GM19035 (cell line): ENCODE measurements around the gene CEBPG.

ENCODE experiments used
- ATAC-seq: cut with Tn5 transposase; IDR thresholded peaks from one replicate; pipeline ENCODE4 v1.9.1; 2021; ENCODE audit not compliant: unreplicated experiment

Gene CEBPG

GRCh38 chr19:33394723-33395560 lies 21.4 kb downstream of the CEBPG start:
- no peak for ATAC-seq

DNA sequence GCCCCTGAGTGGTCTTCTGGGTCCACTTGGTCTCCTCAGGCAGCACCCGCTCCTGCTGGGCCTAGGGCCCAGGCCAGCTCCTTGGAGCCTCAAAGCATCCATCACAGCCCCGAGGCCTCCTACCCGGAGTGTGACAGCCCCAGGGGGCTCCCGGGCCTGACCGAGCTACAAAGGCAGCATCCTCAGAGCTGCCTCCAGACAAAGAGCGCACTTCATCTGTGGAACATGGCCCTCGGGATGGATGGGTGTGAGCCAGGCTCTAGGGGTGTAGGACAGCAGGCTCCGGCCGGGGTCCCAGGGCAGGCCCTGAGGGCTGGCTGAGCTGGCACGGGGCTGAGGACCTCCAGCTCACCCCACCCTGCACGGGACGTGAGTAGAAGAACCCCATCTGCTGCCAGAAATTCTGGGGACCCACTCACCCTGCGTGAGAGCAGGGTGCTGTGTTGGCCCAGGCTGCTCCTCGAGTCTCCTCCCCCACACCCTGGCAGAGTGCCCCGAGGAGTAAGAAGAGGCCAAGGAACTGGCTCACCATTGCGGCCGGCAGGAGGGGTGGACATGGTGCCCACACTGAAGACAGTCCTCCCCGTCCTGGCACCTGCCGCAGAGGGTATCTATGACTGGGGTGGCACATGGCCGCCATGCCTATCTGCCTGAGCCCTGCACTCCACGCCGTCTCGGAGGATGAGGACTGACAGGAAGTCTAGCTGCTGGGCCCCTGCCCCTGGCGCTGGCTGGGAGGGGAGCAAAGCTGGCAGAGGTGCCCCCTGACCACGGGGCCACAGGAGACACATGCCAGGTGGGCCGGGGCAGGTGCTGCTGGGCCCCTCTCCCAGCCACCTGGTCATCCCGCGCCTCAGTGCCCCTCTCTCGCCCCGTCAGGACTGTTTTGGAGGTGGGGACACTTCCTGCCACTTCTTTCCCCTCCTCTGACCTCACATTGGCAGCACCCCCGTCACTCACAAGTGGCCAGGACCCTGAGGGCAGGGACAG lies 22.3 kb downstream of the CEBPG start:
- no peak for ATAC-seq

DNA sequence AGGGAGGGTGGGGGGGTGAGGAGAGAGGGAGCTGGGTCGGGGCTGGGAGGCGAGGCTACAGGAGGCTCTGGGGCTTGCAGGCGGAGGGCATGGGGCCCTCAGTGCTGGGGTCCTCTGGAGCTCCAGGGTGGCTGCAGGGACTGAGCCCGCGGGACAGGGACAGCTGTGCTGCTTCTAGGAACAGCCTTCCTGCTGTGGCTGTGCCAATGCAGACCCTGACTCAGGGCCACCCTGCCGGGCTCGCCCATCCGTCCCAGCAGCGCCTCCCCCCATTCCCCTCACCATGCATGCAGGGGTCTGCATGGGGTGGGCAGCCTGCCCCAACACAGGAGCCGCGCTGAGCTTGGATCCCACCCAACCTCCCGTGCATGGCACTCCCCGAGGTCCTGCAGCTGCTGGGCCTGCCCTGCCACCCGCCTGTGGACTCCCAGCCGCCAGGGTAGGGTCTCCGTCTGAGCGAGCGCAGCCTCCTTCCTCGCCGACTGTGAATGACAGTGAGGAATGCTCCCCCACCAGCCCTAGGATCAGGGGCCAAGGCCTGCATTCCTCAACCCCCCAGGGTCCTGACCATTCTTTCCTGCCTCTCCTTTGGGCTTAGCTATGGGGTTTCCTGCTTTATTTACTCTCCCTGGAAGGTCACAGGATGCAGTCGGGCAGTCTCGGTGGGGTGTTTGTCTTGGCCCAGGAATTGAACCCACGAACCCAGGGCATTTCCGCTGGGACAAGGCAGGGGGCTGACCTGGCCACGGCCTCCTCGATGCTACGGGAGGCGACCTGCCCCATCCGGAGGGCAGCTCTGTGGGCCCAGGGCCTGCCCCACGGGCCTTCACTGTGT lies 23.4 kb downstream of the CEBPG start:
- ATAC-seq = no peak

DNA sequence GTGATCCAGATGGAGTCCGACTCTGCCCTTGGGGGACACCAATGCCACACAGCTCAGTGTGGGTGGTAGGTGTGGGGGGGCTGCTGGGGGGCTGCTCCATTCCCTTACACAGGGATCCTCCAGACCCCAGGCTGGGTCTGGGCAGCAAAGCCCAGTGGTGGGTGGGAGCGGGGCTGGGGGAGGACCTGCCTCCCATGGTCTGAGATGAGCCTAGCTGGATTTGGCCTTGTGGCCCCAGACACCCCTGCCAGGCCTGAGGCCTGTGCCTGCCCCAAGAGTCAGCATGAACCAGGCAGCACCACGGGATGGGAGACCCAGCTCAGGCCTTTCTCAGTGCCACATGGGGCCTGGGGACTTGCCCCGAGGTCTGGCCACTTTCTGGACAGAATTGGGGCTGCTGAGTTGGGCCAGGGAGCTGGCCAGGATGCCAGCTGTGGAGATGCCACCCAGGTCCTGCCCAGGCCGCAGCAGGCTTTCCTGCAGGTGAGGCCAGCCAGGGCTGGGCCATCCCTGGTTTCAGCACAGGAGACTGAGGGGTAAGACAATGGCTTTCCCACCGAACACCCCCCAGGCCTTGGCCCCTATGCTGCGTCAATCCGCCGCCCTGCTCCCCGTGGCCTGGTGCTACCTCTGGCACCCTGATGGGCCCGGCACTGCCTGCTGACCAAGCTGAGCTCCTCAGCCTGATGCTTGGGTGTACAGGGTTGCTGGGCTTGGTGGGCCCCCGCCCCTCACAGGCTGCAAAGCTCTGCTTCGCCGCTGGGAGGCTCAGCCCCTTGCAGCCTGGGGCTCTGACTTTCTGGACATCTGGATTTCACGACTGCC lies 24.2 kb downstream of the CEBPG start:
- no peak for ATAC-seq

DNA sequence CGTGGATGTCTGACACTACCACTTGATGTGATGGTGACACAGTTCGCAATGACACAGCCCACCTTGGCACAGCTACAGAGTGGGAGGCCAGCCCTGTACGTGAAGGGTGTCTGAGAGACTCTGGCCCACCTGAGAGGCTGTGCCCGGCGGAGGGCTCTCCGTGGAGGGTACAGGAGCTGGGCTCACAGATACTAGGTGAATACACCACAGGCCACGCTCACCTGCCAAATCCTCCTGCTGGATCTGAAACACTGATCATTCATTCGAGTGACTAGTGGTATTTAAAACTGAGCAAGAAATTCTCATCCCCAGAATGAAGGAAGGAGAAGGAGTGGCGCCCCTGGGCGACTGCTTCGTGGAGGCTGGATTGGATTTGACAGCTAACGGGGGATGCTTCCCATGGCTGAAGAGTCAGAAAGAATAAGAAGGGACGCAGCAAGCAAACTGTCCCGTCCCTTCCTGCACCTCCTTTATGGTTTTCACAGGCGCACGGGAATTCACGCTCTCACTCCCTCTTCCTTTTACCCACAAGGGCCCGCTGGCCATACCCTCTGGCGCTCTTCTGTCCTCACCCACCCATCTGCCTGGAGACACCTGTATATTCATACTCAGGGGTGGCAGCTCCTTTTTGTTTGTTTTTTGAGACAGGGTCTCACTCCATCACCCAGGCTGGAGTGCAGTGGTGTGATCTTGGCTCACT lies 25.0 kb downstream of the CEBPG start:
- ATAC-seq = no peak

DNA sequence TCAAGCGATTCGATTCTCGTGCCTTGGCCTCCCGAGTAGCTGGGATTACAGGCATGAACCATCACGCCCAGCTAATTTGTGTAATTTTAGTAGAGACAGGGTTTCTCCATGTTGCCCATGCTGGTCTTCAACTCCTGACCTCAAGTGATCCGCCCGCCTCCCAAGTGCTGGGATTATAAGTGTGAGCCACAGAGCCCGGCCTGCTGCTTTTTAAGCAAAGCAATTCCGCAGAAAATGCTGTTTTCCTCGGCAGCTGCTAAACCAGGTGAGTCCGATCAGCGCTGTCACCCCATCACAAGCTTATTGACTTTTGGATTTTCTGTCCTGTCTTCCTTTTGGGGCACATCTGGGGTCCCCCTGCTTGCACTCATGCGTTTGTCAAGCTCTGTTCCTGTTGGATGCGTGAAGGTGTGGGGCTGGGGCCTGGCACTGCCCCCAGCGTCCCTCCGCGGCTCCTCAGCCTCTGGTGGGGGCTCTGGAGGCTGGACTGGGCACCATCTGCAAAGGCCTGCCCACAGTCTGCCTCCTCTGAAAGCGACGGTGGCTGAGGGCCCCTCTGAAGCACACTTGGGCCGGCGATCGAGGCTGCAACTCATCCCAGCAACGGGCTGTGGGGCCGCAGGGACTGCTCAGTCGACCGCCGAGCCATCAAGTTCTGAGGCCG lies 25.7 kb downstream of the CEBPG start:
- ATAC-seq = no peak

GRCh38 chr19:33399745-33400681 lies 26.5 kb downstream of the CEBPG start:
- ATAC-seq = no peak

DNA sequence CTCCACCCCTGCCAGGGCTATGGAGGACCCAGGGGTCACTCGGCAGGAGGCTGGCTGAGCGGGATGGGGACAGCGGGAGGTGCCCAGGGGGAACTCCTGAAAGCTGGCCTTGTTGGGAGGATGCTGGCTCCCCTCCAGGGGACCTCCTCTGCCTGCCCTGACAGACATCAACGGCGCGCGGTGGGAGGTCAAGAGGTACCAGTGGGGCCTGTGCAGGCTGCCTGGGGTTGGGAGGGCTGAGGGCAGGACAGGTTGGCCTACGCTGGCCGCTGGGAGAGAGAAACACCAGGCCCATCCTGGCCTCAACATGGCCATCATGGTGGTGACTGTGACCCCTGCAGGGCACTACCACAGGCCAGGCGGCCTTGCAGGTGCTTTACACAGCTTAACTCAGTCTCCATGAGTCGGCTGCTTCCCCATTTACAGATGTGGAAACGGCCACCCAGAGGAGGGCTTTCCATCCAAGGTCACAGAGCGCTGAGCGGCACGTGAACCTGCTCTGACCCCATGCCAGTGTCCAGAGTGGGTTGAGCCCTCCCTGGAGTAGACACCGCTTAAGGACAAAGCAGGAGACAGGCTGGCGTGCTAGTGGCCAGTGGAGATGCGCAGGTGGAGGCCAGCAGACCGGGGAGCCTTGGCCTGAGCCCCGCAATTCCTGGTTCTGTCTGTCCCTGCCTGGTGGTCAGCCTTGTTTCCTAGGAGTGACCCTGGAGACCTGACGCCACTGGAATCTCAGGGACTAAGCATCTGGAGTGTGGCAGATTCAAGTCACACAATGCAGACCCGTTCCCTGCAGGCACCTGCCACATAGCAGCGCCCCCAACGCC lies 27.6 kb downstream of the CEBPG start:
- no peak for ATAC-seq

DNA sequence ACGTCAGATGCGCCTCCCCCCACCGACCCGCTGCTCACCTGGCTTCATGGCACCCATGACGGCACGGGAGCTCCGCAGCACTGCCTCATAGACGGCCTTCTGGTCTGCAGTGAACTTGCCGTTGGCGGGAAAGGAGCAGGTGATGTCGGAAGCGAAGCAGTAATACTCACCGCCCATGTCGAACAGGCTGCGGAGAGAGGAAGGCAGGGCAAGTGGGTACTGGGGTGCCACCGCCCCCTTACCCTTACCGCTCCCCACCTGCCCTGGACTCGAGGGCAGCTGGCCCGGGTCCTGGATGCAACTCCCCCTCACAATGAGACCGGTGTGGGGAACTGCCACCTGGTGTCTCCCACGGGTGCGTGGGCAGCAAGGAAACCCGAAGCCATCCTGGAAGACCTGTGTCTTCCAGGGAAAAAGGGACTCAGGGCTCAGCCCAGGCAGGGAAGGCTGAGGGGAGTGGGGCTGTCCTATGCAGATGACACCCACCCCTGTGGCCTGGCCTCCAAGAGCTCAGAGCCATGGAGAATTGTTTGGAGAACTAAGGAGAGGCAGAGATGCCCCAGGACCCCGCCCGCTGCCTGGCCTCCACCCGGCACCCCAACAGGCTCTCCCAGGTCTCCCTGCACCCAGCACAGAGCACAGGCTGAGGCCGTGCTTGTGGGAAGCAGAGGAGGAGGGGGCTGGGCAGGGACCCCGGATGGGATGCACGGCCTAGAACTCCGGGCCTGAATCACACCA lies 28.3 kb downstream of the CEBPG start:
- ATAC-seq = no peak

- ATAC-seq = no peak
Observed at GRCh38 chr19:33402421-33403220, 29.1 kb downstream of the CEBPG start.

DNA sequence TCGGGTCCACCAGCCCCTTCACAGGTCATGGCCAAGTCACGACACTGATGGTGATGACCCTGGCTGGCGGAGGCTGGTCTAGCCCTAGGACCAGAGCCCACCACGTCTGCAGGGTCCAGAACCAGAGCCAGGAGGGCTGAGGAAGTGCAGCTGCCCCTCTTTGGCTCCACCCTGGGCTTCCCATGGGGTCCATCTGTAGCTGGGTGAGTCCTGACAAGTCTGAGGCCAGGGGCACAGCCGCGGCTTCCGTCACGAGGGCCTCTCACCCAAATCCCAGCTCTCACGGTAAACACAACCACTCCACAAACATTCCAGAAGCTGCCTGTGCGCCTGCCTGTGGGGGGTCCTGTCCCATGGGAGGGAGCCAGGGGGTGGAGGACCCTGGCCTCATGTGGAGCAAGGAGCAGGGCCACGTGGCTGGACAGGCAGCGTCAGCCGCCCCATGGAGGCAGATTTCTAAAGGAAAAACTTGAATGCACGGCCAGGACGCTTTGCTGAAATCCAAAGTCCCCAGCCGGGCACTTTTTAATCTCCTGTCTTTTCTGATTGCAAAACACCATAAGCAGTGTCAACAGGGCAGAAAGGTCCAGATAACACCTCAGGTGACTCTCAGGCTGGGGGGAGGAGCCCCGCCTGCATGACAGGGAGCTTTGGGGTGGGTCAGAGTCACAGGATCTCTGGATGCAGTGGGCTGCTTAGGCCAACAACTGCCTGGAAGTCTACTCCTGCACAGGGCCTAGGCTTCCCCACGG lies 29.9 kb downstream of the CEBPG start:
- ATAC-seq = no peak

DNA sequence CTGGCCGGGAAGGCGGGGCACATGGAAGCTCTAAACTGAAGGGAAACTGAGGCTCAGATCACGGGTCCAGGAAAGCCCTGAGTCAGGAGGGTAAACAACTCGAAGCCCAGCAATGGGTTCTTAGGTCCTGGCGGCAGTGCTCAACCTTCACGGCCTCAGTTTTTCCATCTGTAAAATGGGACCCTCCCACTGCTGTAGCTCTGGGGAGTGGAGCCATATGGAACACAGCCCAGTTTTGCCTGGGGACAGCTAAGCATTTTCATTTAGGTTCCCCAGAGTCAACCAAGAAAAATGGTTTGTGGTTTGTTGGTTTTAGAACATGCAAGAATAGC lies 30.4 kb downstream of the CEBPG start:
- no peak for ATAC-seq

GRCh38 chr19:33404506-33405253 lies 31.2 kb downstream of the CEBPG start:
- no peak for ATAC-seq

DNA sequence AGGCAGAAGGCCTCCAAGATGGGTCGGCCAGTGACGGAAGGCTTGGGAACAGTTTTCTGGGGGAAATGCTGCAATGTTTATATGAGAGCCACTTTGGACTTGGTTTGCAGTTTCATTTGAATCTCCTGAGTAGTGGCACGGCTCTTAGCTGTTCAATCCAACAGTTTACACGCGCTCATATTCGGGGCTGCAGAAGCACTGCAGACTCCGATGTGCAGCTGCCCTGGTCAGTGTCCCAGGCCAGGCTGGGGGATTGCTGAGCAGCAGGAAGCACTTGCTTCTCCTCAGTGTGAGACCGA lies 31.7 kb downstream of the CEBPG start:
- ATAC-seq = no peak
